Motor neuron (in vitro differentiated cells): Measurements from ENCODE around the gene SOBP. TPM values are rescaled to one million over a fixed set of nuclear protein-coding genes. Genes with fewer than 3 reads are reported as not detected.

Experiments used
- ATAC-seq, 8 experiments: fragments of 200-7000 bp; cut with Tn5 transposase; replicated peaks in 6 of 8; 2 replicates each; pipeline ENCODE4 v1.8.0; 2021; ENCODE audit warnings: mild to moderate bottlenecking in 8 of 8, moderate library complexity in 8 of 8
- H3K27ac ChIP-seq, 2 donors: fragments of 250-450 bp; sonication (Bioruptor Pico); 2 replicates each; pipeline ENCODE4 v1.9.0; 2021; ENCODE audit warnings: antibody characterized with exemption in 2 of 2, mild to moderate bottlenecking in 2 of 2, moderate library complexity in 1 of 2
- H3K4me1 ChIP-seq, 2 donors: fragments of 250-450 bp; sonication (Bioruptor Pico); replicated peaks in 1 of 2; 2 replicates each; pipeline ENCODE4 v1.6.1; 2021; ENCODE audit warnings: antibody characterized with exemption in 2 of 2, mild to moderate bottlenecking in 2 of 2, moderate library complexity in 1 of 2
- H3K4me3 ChIP-seq, 5 donors: fragments of 250-450 bp; sonication (Bioruptor Pico); 2 replicates each; pipeline ENCODE4 v1.9.0; 2021; ENCODE audit warnings: antibody characterized with exemption in 5 of 5, mild to moderate bottlenecking in 5 of 5, moderate library complexity in 4 of 5
- WGBS, 10 experiments: fragments of 450-650 bp; shearing (Covaris generic); methylation state at CpG; one replicate each; pipeline ENCODE4 v1.0.0; 2022; 5-methylcytosine and 5-hydroxymethylcytosine counted together
- in situ Hi-C, 9 experiments: fragments of 400-800 bp; cut with MboI; loops; one replicate each; pipeline ENCODE4 v1.15.0; 2021; ENCODE audit warnings: low sequenced_read_pairs in 9 of 9, low pct_unique_long_range_greater_than_20kb in 2 of 9; ENCODE audit not compliant: unreplicated experiment in 9 of 9
- total RNA-seq, 8 experiments: library from RNA; unstranded; fragments of 300-600 nt; gene quantifications; 2 replicates each; pipeline versions ENCODE4 v1.2.3 to v1.2.4, GENCODE V29; 2022

SOBP gene
- total RNA-seq, 8 experiments from 2014 or later, result 1.2 to 42.5 (median 9.6) TPM

GRCh38 chr6:107657755-107658461 is 168.0 kb downstream of the SOBP start:
- no peak overlapping the region for H3K4me3 ChIP-seq
- WGBS, 10 experiments, result 80 to 100% (median 91%) methylated on average over 1 to 8 of the region's 17 CpGs; no CpG with 5 or more reads in 2 of the 10 experiments
- H3K4me1 ChIP-seq, result peaks cover 19 to 25% of the 10 kb centered on the region in 2 donors
- no peak overlapping the region for H3K27ac ChIP-seq
- in situ Hi-C loops, result loop anchor here in 2 of 9 experiments (25.0 kb wide), 2 partner anchors 179 to 346 kb away; no protein-coding TSS in a partner anchor
- ATAC-seq, result peak in 5 of 8 experiments; percentile 13 to 50 (median 49)

- no peak overlapping the region for H3K4me3 ChIP-seq
- no peak overlapping the region for H3K27ac ChIP-seq
- in situ Hi-C loops, result loop anchor here in 2 of 9 experiments (25.0 kb wide), 2 partner anchors 178 to 347 kb away; no protein-coding TSS in a partner anchor
- ATAC-seq, result peak in 3 of 8 experiments; percentile 27 to 83 (median 78)
- H3K4me1 ChIP-seq, result peaks cover 19 to 25% of the 10 kb centered on the region in 2 donors
- WGBS, 10 experiments, result 62 to 100% (median 88%) methylated on average over 2 to 17 of the region's 18 CpGs
These were observed 169.3 kb downstream of the SOBP start for GRCh38 chr6:107658920-107659865.

- Histone ChIP-seq H3K4me3 (no peak overlapping the region), H3K4me1 (peaks cover 7 to 15% of the 10 kb centered on the region in 2 donors), H3K27ac (no peak overlapping the region)
- in situ Hi-C loops, result loop anchor here in 2 of 9 experiments (25.0 kb wide), 2 partner anchors 176 to 349 kb away; no protein-coding TSS in a partner anchor
- ATAC-seq, result peak in 1 of 8 experiments; percentile 33
- 63 to 96% (median 86%) methylated on average over 1 to 11 of the region's 11 CpGs; no CpG with 5 or more reads in 1 of the 10 experiments for WGBS, 10 experiments
These were observed 170.9 kb downstream of the SOBP start for GRCh38 chr6:107660839-107661238.

DNA sequence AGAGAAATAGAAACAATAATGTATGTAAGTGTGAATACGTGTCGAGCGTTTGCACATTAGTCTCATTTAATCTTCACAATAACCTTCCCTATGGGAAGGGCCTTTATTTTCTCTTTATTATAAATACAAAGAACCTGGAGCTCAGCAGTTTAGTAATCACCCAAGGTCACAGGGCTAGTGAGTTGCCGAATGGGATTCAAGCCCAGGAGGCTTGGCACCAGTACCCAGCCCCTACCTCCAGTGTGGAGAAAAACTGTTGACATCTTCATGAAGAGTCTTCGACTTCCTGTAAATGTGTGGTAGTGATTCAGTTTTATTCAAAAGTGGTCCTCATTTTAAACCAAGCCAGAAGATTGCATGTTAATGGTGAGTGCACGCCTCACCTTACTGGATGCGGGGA is 171.4 kb downstream of the SOBP start:
- Histone ChIP-seq H3K27ac (no peak overlapping the region), H3K4me1 (peaks cover 8 to 20% of the 10 kb centered on the region in 2 donors), H3K4me3 (no peak overlapping the region)
- ATAC-seq, result no peak
- in situ Hi-C loops, result loop anchor here in 2 of 9 experiments (25.0 kb wide), 2 partner anchors 176 to 349 kb away; no protein-coding TSS in a partner anchor
- WGBS, 10 experiments, result 82 to 100% (median 100%) methylated on average over 2 to 7 of the region's 7 CpGs; no CpG with 5 or more reads in 3 of the 10 experiments

- H3K4me1 ChIP-seq, result peaks cover 19 to 30% of the 10 kb centered on the region in 2 donors
- H3K4me3 ChIP-seq, result no peak overlapping the region
- in situ Hi-C loops, result loop anchor here in 2 of 9 experiments (25.0 kb wide), 2 partner anchors 175 to 350 kb away; no protein-coding TSS in a partner anchor
- no peak overlapping the region for H3K27ac ChIP-seq
- 57 to 96% (median 83%) methylated on average over 2 to 4 of the region's 4 CpGs; no CpG with 5 or more reads in 5 of the 10 experiments for WGBS, 10 experiments
- ATAC-seq, result peak in 3 of 8 experiments; percentile 30 to 37 (median 33)
These were observed 172.4 kb downstream of the SOBP start for GRCh38 chr6:107662333-107662732.

DNA sequence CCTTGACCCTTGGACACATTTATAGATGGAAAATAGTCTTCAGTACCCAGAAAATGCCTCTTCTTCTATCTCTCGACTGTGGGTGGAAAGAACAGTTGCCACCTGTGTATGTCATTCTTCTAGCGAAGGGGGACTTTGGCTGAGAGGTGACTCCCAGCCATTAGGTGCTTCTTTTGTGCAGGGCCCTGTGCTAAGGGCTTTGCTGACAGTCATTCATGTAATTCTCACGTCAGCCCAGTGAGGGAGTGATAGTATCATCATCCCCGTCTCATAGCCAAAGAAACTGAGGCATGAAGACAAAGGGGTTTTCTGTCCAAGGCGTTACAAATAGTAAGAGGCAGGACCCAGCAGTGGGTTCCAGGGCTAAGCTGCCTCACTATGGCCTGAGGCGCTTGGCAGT is 173.4 kb downstream of the SOBP start:
- in situ Hi-C loops, result loop anchor here in 2 of 9 experiments (25.0 kb wide), 2 partner anchors 174 to 351 kb away; no protein-coding TSS in a partner anchor
- 67 to 100% (median 94%) methylated on average over 1 to 6 of the region's 6 CpGs; no CpG with 5 or more reads in 2 of the 10 experiments for WGBS, 10 experiments
- H3K27ac ChIP-seq, result no peak overlapping the region
- peaks cover 29 to 40% of the 10 kb centered on the region in 2 donors for H3K4me1 ChIP-seq
- ATAC-seq, result no peak
- no peak overlapping the region for H3K4me3 ChIP-seq

GRCh38 chr6:107665382-107665781 is 175.5 kb downstream of the SOBP start:
- Histone ChIP-seq H3K27ac (no peak overlapping the region), H3K4me3 (no peak overlapping the region), H3K4me1 (peaks cover 32 to 44% of the 10 kb centered on the region in 2 donors)
- in situ Hi-C loops, result loop anchor here in 2 of 9 experiments (25.0 kb wide), 2 partner anchors 172 to 353 kb away; no protein-coding TSS in a partner anchor
- WGBS, 10 experiments, result 25 to 100% (median 58%) methylated on average over 1 to 3 of the region's 4 CpGs; no CpG with 5 or more reads in 4 of the 10 experiments
- ATAC-seq, result peak in 3 of 8 experiments; percentile 10 to 25 (median 23)

DNA sequence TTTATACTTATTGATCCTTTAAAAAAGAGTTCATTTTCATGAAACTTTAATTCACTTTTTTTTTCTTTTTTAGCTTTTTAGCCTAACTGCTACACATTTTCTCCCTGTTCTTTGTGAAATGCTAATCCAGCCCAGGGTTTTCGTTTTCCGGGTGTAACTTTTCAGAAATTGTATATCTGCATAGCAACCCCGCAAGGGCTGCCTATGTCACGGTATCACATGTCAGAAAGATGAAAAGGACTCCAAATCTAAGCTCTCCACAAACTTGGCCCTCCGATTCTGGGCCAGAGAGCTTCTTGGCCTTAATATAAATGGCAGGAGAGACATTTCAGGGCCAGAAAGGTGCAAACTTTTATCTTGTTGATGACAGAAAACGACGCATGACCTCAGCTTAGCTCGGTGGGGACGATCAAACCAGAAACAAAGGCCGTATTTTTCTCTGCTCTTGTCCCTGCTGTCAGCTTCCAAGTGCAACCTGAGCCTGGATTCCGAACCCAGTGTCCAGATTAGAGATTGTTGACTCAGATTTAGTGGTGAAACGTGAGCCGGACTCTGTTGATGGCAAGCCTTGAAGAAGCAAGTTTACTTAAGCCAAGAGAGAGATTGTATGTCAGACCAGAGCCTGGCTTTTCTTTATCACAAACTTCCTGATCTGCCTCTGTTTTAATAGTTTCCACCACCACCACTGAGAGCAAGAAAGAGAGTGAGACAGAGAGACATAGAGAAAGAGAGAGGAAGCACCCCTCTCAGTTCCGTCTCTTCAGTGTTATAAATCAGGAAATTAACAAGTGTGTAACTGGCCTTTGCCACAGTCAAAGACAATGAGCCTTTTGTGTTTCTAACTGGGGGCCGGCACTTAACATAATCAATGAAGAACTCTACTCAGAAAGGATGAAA is 176.4 kb downstream of the SOBP start:
- 17 to 91% (median 45%) methylated on average over 1 to 15 of the region's 15 CpGs for WGBS, 10 experiments
- in situ Hi-C loops, result loop anchor here in 2 of 9 experiments (25.0 kb wide), 2 partner anchors 171 to 354 kb away; no protein-coding TSS in a partner anchor
- H3K4me3 ChIP-seq, result no peak overlapping the region
- H3K4me1 ChIP-seq, result peaks cover 41 to 52% of the 10 kb centered on the region in 2 donors
- peak; percentile 18 to 58 (median 33) for ATAC-seq
- H3K27ac ChIP-seq, result no peak overlapping the region

- in situ Hi-C loops, result loop anchor here in 2 of 9 experiments (25.0 kb wide), 2 partner anchors 170 to 355 kb away; no protein-coding TSS in a partner anchor
- Histone ChIP-seq H3K4me1 (peaks cover 44 to 51% of the 10 kb centered on the region in 2 donors), H3K4me3 (no peak overlapping the region), H3K27ac (no peak overlapping the region)
- WGBS, 10 experiments, result 5 to 95% (median 57%) methylated on average over 1 to 10 of the region's 13 CpGs
- peak in 3 of 8 experiments; percentile 5 to 33 (median 8) for ATAC-seq
These were observed 177.2 kb downstream of the SOBP start for GRCh38 chr6:107666981-107667601.

GRCh38 chr6:107667790-107668189 is 177.9 kb downstream of the SOBP start:
- H3K4me1 ChIP-seq, result peaks cover 39 to 44% of the 10 kb centered on the region in 2 donors
- ATAC-seq, result peak in 3 of 8 experiments; percentile 28 to 53 (median 45)
- no peak overlapping the region for H3K27ac ChIP-seq
- in situ Hi-C loops, result loop anchor here in 2 of 9 experiments (25.0 kb wide), 2 partner anchors 170 to 355 kb away; no protein-coding TSS in a partner anchor
- WGBS, 10 experiments, result 50 to 100% (median 63%) methylated on average over 1 to 3 of the region's 3 CpGs; no CpG with 5 or more reads in 3 of the 10 experiments
- no peak overlapping the region for H3K4me3 ChIP-seq
